Neutrophil (primary cell): ENCODE results near the gene OR52M1.

ENCODE experiments used
- H3K27ac ChIP-seq: fragments of 200-600 bp; sonication (generic); 2 replicates; pipeline ENCODE4 v1.5.1; 2016; ENCODE audit warnings: mild to moderate bottlenecking, moderate library complexity
- H3K27me3 ChIP-seq: fragments of 200-600 bp; sonication (generic); 2 replicates; pipeline ENCODE4 v1.6.0; 2016; ENCODE audit warnings: mild to moderate bottlenecking
- H3K36me3 ChIP-seq: fragments of 200-600 bp; sonication (generic); 2 replicates; pipeline ENCODE4 v1.5.1; 2017
- H3K4me1 ChIP-seq, 2 experiments: fragments of 200-600 bp in 1 of 2; sonication (generic) in 1 of 2; 1 replicate in 1 of 2; 2 replicates in 1 of 2; pipeline versions ENCODE4 v1.5.1 to v1.6.1; 2013 to 2016; ENCODE audit warnings: low read depth in 1 of 2, low read length in 1 of 2, mild to moderate bottlenecking in 1 of 2, moderate library complexity in 1 of 2; ENCODE audit not compliant: control insufficient read depth in 1 of 2, insufficient read depth in 1 of 2
- H3K4me3 ChIP-seq, 2 experiments: fragments of 200-600 bp in 1 of 2; sonication (generic) in 1 of 2; 1 replicate in 1 of 2; 2 replicates in 1 of 2; pipeline ENCODE4 v1.5.1; 2013 to 2016; ENCODE audit warnings: low read depth in 1 of 2, low read length in 1 of 2, mild to moderate bottlenecking in 1 of 2, moderate library complexity in 1 of 2
- H3K9me3 ChIP-seq: fragments of 200-600 bp; sonication (generic); 2 replicates; pipeline ENCODE4 v1.5.1; 2016
- CTCF ChIP-seq: fragments of 200-600 bp; sonication (generic); IDR thresholded peaks from 2 replicates; pipeline ENCODE4 v1.5.1; 2016; ENCODE audit warnings: antibody characterized with exemption

The OR52M1 gene

DNA sequence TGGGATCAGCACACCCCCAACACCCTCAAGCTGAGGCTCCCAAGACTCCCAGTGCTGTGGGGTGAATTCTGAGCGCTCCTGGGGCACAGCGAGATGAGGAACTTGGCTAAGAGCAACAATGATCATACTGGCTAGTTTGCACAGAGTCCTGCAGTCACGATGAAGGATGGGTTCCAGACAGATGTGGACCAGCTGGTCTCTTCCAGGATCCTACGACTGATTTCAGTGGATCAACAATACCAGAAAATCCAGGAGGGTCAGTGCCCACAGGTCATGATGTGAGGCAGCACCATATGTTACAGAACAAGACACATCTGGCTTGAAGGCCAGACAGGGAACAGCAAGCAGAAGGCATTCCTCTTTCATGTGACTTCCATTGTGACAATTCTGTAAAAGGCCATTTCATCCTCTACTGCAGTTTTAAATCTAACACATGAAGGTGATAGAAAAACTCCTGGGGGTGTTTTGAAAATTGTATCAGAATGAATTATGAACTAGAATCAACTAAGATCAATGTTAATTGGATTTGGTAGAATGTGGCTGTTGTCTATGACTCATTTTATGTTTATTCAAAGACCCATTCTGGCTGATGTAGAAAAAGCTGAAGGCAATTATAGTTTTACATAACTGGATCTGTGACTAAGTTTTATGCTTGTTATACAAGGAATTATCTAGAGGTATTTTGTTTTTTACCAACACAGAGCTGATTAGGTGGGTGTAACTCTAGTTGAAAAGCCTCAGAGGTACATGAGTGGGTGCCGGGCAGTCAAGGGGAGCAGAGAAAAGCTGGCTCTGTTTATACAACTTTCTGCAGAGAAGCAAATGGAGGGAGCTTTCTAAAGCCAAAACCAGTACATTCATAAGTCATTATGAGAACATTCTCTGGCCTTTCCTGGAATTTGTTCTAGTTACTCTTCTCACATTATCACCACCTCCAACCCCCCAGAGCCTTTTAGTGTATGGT lies 33.4 kb upstream of the OR52M1 start:
- H3K27me3 ChIP-seq: peaks cover 6% of the 10 kb centered on the region
- no peaks in the 10 kb centered on the region for H3K4me1 ChIP-seq
- no peak overlapping the region for H3K27ac ChIP-seq
- H3K4me3 ChIP-seq: no peak overlapping the region
- H3K36me3 ChIP-seq: no peaks in the 10 kb centered on the region
- no peaks in the 10 kb centered on the region for H3K9me3 ChIP-seq
- no peak for TF ChIP-seq CTCF

DNA sequence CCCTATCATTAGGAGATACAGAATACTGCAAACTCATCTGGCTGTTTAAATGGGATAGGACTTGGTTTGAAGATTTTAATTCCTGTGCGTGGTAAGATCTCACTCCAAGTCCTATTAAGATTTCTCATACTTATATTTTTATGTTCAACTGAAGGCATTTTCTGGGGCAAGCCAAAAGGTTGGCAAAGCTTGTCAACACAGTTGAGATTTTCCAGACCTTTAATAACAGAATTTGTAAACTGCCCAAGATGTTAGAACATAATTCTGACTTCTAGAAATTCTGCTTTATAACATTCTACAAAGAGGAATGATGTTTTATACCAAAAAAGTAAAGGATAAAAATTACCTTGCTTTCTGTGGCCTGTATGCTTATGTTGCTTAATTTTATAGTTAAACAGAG lies 30.8 kb upstream of the OR52M1 start:
- peaks cover 9% of the 10 kb centered on the region for H3K27me3 ChIP-seq
- H3K36me3 ChIP-seq: no peaks in the 10 kb centered on the region
- H3K4me3 ChIP-seq: no peak overlapping the region
- H3K9me3 ChIP-seq: no peaks in the 10 kb centered on the region
- no peaks in the 10 kb centered on the region for H3K4me1 ChIP-seq
- TF ChIP-seq CTCF: no peak
- H3K27ac ChIP-seq: no peak overlapping the region

DNA sequence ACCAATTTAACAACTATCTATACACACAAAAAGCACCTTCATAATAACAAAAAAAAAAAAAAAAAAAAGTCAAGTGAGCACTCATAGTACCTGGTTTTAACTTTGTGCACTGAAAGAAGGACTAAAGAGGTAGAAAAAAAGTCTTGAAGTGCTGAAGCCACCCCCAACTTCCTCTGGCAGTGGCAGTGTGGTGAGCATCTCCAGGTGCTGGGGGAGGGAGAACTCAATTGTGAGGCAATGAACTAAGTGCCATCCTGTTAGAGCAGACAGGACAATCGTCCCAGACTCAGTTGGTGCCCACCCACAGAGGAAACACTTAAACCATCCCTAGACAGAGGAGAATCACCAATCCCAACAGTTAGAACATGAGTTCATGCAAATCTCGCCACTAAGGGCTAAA lies 22.7 kb upstream of the OR52M1 start:
- Histone ChIP-seq H3K27ac (no peak overlapping the region), H3K4me1 (no peaks in the 10 kb centered on the region), H3K9me3 (no peaks in the 10 kb centered on the region), H3K4me3 (no peak overlapping the region), H3K27me3 (peaks cover 12% of the 10 kb centered on the region), H3K36me3 (no peaks in the 10 kb centered on the region)
- TF ChIP-seq CTCF: no peak

DNA sequence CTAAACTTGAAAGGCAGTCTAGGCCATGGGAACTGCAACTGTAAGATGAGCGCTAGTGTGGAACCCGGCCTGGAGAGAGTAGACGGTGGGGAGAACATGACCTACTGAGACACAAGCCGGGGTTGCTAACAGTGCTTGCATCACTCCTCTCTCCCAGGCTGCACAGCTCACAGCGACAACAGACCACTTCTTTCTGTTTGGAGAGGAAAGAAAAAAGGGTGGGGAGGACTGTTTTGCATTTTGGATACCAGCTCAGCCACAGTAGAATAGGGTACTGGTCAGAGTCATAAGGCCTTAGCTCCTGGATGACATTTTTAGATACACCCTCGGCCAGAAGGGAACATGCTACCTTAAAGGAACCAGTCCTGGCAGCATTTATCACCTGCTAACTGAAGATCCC lies 22.2 kb upstream of the OR52M1 start:
- Histone ChIP-seq H3K4me1 (no peaks in the 10 kb centered on the region), H3K27me3 (peaks cover 8% of the 10 kb centered on the region), H3K4me3 (no peak overlapping the region), H3K9me3 (no peaks in the 10 kb centered on the region), H3K27ac (no peak overlapping the region), H3K36me3 (no peaks in the 10 kb centered on the region)
- TF ChIP-seq CTCF: no peak

DNA sequence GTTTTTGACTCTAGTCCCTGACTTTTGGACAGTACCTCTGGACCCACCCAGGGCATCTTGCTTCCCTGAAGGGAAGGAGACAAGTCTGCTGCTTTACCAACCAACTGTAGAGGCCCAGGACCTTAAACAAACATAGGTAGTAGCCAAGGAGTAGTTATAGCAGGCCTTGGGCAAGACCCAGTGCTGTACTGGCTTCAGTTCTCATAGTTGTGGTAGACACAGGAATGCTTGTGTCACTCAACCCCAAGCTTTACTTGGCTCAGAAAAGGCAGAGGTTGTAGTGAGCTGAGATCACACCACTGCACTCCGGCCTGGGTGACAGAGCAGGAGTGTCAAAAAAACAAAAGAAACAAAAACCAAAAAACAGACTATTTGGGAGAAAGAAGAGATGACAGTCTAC lies 21.3 kb upstream of the OR52M1 start:
- H3K9me3 ChIP-seq: no peaks in the 10 kb centered on the region
- no peaks in the 10 kb centered on the region for H3K36me3 ChIP-seq
- H3K27me3 ChIP-seq: peaks cover 16% of the 10 kb centered on the region
- no peak overlapping the region for H3K4me3 ChIP-seq
- no peak overlapping the region for H3K27ac ChIP-seq
- TF ChIP-seq CTCF: no peak
- H3K4me1 ChIP-seq: no peaks in the 10 kb centered on the region
